CD1c-positive myeloid dendritic cell (primary cell): Measurements from ENCODE around the gene ADORA2A.

ENCODE experiments used
- DNase-seq: peaks from one replicate; pipeline ENCODE4 v3.0.0-alpha.2; 2016; ENCODE audit errors: extremely low spot score

Gene ADORA2A

DNA sequence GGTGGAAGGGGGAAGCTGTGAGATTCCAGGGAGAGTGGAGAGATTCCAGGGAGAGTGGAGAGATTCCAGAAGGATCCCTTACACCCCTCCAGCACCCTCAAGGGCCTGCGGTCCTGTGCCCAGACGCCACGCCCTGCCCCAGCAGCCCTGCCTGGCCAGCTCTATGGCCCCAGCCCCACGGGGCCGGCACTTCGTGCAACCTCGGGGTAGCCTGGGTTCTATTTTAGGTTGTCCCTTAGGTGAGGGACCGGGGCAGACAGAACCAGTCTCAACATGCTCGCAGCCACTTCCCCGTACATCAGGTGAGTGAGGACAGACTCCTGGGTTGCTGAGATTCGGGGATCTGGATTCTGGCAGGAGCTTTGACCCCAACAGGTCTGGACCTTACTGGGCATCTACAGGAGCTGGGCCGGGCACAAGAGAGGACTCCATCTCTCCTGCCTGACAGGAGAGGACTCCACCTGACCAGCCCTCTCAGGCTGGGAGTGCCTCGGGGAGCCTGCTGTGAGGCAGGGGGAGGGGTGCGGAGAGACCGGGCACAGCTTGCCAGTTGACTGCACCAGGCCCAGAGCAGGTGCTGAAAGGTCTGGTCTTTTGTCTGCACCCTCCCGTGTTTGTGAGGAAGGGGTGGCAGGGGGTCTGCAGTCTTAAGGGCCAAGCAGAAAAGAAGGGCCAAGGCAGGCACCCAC lies 8.5 kb upstream of the ADORA2A start:
- no peak for DNase-seq

DNA sequence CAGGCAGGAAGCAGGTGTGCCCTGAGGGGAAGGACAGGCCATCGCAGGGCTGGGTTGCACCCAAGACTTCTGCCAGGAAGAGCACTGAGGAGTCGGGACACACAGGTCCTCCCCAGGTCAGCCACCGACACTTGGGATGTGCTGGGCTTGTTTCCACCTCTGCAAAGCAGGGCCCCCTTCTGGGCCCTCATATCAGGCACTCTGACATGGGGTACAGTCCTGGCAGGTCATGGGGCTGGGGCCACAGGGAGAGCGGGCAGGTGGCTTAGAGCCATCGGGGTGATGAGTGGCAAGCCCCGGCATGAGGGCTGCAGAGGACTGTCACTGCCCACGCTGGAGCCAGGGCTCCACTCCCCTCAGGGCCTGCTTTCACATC lies 7.9 kb upstream of the ADORA2A start:
- DNase-seq, result no peak

DNA sequence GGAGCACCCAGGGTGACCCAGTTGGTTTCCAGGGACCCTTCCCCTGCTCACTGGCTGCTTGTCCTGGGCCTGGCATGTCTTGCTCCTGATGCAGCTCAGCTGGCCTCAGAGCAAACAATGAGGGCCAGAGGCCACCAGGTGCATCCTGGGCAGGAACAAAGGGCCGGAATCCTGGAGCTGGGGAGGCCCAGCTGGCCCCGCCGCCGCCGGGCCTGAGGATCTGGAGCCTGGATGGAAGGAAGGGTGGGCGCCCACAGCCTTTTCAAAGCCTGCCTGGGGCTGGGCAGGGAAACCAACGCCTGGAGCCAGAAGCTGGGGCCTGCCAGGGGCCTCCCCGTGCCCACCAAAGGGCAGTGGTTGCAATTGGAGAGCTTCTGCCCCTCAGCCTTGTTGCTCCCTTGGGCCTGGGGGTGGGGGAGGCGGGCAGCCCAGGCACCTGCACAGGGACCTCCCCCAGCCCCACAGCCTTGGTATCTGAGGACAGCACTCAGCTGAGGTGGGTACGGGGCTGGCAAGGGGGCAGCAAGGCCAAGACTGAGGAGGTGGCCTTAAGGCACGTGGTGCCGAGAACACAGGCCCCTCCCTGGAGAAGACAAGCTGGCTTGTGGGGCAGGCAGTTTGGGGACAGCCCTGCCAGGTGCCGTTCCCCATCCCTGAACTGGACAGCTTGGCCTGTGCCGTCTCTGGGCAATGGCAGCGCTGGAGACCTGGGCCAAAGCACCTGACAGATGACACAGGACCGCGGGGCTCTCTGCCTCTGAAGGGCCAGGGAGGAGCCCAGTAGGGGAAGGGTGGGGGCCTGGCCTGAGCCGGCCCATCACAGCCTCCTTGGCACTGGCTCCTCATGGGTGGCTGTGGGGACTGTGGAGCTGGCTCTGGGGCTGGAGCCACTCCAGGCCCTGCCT lies 7.1 kb upstream of the ADORA2A start:
- DNase-seq, result no peak

DNA sequence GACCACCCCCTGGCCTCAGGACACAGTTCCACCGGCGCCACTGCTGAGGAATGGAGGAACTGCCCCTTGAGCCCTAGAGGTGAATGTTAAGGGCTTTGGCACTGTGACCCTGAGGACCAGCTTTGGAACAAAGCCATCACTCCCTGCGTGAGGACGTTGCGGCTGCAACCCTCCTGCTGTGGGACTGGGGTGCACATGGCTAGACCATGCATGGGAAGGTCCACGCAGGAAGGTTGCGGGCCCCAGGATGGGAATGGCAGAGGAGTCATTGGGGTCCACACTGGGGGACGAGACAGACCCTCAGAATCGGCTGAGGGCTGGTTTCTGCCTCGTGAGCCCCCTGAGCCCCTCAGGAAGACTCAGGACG lies 6.4 kb upstream of the ADORA2A start:
- DNase-seq, result no peak

DNA sequence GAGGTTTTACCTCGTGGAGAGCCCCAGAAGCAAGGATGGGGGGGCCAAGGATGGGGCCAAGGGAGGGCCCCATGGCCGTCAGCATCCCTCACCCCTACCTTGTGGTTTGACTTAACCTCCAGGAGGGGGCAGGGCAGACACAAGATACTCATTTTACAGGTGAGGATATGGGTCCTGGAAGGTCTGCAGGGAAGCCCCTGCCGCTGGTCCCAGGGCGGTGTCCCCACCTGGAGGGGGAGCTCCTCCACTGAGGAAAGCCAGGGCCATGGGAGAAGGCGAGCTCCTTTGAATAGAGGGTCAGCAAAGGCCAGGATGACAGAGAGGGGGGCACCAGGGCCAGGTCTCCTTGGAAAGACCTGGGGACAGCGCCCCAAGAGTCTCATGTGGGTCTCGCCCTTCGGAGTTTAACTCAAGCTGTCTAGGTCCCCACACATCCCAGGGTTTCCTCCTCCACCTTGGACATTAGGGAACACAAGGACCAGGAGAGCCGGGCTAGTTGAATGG lies 5.9 kb upstream of the ADORA2A start:
- DNase-seq, result no peak

DNA sequence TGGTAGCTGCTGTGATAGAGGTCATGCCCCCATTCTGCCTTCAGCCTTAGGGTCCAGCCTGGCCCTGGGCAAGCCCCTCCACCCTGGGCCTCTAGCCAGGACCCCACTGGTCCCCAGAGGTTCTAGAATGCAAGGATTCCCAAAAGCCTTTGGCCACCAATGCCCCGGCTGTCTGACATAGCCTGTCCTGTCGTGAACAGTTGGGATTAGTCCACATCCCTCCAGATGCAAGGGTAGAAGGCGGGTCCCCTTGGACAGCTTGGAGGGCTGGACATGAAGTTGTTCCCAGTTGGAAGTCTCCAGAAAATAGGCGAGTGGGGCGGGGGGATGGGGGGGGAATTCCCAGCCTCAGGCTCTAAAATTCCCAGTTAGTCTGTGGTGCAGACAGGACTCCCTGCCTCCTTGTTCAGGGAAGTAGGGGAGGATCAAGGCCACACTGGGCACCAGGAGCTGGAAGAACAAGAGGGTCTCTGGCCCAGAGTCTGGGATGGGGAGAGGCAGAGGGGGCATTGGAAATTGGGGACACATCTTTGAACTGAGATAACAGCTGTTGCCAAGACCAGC lies 5.2 kb upstream of the ADORA2A start:
- DNase-seq, result no peak

DNA sequence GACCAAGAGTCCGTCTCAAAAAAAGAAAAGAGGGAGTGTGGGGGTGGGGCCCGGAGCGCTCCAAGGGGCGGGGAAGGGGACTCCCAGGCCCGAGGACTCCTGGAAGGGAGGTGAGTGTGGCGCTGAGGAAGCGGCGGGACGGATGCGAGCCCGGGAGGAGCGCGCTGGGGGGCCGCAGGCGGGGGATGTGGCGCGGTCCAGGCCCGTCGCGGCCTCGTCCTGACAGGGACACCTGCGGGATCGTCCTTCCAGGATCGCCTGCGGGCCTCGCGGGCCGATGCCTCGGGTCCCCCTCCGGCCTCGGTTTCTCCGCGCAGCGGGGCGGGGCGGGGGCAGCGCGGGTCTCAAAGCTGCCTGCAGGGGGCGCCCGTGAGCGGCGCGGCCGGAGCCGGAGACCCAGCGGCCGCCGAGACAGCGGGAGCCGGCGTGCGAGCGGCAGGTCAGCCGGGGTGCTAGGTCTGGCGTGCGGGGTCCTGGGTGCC lies 3.8 kb upstream of the ADORA2A start:
- peak; percentile 74 for DNase-seq

DNA sequence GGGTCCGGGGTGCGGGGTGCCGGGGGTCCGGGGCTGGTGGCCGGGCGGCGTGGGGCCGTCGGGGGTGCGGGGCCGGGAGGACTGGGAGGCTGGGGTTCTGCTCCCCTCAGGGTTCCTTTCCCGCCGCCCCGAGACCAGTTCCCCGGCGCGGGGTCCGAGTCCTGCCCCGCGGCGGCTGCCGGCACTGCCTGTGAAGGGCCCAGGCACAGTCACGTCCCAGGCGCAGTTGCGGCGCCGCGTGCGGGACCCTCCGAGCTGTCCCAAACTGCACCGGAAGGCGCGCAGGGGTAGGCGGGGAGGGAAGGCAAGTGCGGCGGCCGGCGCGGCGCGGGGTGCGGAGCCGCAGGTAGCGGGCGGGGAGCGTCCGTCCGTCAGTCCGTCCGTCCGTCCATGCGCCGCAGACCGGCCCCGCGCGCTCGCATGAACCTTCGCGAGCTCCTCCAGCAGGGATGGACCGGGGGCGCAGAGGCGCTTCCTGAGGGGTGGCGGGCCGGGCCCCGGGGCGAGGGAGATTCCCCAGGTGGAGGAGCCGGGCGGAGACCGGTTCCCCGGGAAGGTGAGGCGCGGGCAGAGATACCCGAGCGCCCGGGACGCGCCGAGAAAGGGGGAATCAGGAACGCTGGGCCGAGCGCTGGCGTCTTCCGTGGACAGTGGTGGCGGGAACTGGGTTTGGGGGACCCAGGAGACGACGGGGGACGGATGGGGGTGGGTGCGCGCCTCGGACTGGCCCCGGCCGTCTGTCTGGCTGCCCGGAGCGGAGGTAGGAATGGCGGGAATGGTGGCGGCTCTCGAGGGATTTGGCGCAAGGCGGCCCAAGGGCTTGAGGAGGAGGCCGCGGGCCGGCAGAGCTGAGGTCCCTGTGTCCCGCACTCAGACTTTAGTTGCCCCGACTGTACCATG lies 3.1 kb upstream of the ADORA2A start:
- DNase-seq, result no peak

DNA sequence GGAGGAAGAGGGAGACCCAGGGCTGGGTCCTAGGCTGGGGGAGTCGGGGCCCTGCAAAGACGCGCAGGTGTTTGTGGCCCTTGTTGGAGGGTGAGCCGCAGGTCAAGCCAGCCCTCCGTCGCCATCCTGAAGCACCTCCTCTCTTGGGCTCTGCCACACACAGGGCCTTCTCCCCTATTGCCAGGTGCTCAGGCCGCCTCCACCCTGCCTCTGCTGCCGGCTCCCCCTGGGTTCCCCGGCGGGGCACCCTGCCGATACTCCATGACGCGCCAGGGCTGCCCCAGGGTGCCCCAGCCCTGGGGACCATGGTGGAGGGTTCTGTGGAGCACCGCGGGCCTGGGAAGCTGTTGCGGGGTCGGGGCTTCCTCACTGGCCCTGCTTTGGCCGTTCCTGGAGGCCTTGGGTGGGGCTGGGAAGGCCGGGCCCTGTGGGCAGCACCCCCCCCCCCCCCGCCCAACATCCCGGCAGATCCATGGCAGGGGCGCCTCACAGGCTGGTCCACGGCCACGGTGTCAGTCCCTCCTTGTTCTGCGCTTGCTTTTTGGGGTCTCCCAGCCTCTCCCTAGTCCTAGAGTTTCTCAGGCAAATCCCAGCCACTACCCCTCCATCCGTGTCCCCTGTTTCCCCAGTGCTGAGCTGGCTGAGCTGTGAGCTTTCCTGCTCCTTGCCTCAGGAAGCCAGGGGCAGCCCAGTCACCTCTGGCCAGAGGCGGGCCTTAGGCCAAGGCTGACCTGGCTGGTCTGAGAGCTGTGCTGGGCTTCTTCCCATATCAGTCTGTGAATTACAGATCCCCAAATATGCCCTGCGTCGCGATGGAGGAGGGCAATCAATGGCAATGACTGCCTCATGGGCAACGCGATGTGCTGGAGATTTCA lies 2.3 kb upstream of the ADORA2A start:
- no peak for DNase-seq

DNA sequence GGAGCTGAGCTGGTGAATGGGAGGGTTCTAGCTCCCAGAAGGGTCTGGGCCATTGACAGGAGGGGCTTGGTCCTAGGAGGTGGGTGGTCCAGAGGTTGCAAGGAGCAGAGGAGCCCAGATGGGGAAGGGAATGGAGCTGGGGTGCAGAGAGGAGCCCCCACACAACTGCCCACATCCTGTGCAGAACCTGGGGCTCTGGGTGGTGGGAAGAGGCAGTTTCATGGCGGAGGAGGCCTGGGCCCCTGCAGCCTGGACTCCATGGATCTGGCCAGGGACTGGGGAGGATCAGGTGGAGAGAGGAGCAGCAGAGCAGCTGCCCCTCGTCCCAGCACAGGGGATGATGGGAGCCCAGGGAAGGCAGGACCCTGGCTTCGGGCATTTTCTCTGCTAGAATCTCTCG lies 963 bp upstream of the ADORA2A start:
- DNase-seq, result no peak

DNA sequence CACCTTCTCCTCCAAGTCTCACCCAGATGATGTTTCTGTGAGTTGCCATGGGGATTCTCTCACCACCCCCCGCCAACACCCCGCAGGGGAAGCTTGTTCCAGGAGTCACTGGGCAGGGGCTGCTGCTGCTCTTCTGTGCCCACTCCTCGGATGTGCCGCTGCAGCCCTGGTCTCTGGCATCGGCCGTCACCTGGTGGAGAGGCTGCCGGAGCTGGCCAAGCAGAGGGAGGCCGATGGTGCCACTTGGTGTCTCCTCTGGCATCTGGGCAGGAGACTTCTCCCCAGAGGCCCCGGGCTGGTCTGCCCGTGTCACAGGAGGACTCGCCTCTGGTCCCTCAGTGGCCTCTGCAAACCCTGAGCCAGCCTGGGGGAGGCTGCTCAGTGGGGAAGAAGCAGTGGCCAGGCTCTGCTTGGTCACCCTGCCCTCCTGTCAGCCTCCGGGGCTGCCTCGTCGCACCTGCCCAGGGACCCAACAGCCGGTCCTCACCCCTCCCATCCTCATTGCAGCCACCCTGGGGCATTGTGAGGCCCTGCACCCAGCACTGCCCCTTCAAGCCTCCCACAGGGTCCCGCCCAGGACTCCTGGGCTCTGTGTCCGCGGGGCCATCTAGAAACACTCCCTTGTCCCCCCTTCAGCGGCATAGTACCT lies 424 bp upstream of the ADORA2A start:
- DNase-seq, result no peak

DNA sequence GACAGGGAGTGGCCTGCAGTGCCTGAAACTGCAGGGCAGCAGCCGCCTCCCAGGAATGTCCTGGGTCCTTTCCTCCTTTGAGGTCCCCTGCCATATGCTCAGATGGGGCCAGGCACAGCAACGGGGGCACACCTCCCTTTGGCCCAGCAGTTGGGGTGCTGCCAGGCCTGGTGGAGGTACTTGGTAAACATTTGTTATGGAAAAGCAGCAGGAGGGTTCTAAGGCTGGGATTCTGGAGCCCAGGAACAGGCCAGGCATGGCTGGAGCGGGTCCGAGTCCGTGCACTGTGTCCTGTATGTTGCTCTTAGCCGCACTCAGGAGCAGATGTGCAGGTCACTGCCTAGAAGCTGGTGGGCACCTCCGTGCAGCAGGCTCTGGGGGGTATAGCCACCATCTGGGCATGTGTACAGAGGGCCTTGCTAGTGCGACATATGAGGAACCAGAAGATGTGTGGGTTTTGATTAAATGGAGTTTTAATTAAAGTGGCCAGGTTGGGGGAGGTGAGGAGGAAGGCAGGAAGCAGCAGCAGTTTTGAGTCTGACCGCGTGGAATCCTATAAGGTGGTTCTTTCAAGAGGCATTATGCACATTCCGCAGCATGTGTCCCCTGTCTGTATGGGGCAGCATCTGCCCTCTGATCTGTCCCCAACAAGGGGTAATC lies 1.5 kb downstream of the ADORA2A start:
- DNase-seq, result no peak

DNA sequence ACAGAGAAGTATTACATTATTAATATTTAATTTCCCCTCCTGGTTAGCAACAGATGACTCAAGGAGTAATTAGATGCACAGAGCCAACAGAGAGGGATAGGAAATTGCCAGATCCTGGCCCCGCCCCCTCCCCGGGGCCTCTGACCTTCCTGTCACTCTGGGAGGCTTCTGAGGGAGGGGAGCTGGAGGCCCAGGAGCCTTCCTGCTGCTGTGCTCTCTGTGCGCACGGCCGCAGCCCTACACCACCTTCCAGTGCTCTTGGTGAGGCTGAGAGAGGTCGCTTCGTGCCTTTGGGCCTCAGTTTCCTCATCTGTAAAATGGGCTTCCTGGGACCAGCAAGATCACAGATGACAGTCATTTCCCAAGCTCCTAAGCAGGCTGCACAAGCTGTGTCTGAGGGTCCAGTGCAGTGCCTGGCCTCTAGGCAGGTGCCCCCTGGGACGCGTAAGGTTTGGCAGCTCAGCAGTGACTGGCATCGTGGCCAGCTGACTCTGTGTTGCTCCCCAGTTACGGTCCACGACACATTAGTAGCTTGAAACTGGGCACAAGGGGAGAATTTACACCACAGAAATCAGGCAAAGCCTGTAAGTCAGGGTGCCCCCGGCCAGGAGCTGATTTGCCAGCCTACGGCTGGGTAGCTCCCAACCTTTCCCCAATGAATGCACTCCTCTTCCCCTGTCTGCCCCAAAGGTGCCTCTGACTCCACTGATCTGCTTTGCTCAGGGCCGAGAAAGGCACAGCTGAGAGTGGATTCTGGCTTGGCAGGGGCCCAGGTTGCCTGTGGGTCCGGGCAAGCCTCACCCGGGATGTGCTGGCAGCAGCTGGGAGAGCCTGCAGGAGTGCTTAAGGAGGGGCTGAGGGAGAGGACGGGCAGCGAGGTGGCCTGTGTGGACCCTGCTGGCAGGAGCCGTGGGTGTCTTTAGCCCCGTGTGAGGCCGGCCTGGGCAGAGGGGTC lies 2.3 kb downstream of the ADORA2A start:
- DNase-seq, result peak; percentile 28

DNA sequence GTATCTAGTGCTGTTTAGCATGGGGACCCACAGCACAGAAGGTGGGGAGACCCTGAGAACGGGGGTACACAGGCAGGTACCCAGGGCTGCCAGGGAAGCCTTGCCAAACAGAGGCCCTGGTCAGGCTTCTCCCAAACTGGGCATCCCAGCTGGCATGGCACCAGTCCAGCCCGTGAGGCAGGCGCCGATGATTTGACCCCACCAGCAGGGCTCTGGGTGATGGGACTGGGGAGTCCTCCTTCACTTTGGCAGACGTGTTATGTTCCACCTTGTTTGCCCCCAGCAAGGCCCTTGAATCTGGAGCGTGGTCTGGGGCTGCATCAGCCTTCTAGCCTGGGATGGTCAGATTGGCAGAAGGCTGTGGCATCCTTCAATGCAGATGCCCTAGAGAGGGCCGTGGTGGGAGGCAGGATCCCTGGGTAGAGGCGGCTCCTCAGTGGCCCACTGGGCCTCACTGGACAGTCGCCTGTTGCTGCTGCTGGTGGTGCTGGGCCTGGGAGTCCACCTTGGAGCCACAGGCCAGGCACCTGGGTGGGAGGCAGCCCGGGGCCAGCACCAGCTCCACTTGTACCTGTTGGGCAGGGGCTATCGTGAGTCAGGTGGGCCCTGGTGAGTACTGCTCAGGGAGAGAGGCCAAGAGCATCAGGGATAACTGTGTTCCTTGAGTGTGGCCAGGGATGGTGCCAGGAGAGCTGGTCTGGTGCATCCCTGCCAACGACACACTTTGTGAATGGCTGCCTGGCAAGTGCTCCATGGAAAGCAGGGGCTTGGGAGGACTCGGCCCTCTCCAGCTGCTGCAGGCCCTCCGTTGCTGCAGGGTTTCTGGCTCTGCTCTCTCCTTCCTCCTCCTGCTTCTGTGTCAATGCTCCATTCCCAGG lies 3.3 kb downstream of the ADORA2A start:
- no peak for DNase-seq

DNA sequence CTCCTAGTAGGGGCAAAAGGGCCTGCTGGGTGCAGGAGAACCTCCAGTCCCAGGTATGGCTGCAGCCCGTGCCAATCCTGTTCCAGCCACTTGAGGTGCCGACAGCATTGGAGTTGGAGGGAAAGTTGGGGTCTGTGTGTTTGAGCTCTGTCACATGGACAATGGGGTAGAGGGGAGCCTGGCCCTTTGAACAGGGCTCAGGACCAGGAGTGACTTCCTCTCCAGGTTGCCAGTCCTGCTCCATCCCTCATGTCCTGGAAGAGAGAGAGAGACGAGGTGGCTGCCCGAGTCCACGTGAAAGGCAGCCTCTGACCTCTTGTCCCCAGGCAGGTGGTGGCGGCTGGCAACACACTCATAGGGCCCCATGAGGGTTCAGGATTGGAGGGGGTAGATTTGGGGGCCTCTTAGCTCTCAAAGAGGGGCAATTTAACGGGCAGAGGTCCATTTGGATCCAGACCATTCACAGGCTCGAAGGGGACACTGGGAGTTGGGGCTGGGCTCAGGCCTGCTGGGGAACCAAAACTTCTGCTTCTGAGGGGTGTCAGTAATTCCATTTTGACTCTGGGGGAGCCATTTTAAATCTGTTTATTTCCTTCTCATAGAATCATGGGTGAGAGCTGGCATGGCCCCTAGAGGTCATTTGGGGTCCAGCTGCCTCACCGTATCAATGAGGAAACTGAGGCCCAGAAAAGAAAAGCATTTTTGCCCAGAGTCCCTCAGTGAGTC lies 4.1 kb downstream of the ADORA2A start:
- no peak for DNase-seq

DNA sequence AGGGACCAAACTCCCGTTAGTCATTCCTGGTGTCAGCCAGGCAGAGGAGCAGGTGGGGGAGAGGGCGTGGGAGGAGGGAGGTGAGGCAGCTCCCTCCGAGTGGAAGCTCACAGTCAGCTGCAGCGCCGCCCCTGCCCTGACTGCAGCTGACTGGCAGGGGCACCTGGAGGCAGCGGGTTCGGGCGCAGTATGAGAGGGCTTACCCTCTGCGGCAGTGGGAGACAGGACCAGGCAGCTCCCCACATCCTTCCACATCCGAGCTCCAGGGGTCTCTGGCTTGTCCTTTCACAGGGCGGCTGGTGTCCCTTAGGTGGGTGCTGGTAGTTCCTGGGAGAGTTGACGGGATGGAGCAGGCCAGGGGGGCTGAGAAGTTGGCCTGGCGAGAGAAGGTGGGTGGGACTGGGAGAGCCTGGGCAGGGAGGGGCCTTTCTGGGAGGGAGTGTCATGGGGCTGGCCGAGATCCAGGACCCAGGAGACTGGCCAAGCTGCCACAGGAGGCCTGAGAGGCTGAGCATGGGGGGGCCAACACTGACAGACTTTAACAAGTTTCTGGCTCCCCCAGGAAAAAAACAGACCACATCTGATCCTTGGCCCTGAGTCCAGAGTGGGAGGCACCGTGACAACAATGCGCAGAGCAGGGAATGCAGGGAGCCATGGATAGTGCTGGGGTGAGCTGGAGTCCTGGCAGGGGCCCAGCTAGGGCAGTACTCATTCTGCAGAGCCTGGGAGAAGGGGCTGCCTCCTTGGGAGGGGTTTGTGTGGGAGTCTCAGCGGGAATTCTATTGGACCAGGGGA lies 4.9 kb downstream of the ADORA2A start:
- DNase-seq, result no peak
